Endothelial cell of umbilical vein (primary cell): ENCODE data around the gene ATRNL1.

Source experiments
- EZH2 ChIP-seq: IDR thresholded peaks from 2 replicates; pipeline ENCODE4 v1.6.1; 2012; ENCODE audit warnings: borderline replicate concordance, low read depth, mild to moderate bottlenecking, moderate library complexity, low read length, inconsistent platforms; ENCODE audit not compliant: severe bottlenecking
- MYC ChIP-seq: IDR thresholded peaks from one replicate; pipeline ENCODE4 v1.6.1; 2011; ENCODE audit warnings: mild to moderate bottlenecking, low read depth, low read length
- POLR2A ChIP-seq: IDR thresholded peaks from 2 replicates; pipeline ENCODE4 v1.6.1; 2012; ENCODE audit warnings: low read depth, mild to moderate bottlenecking, control low read depth, low read length
- POLR2AphosphoS5 ChIP-seq: IDR thresholded peaks from 2 replicates; pipeline ENCODE4 v1.6.1; 2012; ENCODE audit warnings: low read depth, mild to moderate bottlenecking, control low read depth, low read length, moderate library complexity; ENCODE audit not compliant: insufficient read depth
- TF ChIP-seq, protein P1 (sequence below), 2 donors: IDR thresholded peaks; 1 replicate in 1 of 2; 2 replicates in 1 of 2; pipeline ENCODE4 v1.5.1; 2011; ENCODE audit warnings: low read length in 2 of 2, mild to moderate bottlenecking in 2 of 2, moderate library complexity in 2 of 2, control low read depth in 1 of 2, inconsistent platforms in 1 of 2, low read depth in 1 of 2; ENCODE audit not compliant: insufficient read depth in 1 of 2; ENCODE audit errors: extremely low read depth in 1 of 2
- TF ChIP-seq, protein P2 (sequence below): IDR thresholded peaks from 2 replicates; pipeline ENCODE4 v1.6.1; 2011; ENCODE audit not compliant: insufficient read depth, insufficient read length

DNA sequence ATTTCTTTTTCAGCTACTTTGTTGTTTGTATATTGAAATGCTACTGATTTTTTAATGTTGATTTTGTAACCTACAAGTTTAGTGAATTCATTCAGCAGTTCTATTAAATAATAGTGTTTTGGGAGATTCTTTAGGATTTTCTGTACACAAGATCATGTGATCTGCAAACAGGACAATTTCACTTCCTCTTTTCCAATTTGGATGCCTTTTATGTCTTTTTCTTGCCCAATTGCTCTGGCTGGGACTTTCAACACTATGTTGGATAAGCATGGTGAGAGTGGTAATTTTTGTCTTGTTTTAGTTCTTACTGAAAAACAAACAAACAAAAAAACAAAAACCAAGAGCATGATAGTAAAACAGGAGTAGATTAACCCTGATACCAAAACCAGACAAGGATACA, 316.2 kb downstream of the ATRNL1 start:
- TF ChIP-seq, protein P1, sequence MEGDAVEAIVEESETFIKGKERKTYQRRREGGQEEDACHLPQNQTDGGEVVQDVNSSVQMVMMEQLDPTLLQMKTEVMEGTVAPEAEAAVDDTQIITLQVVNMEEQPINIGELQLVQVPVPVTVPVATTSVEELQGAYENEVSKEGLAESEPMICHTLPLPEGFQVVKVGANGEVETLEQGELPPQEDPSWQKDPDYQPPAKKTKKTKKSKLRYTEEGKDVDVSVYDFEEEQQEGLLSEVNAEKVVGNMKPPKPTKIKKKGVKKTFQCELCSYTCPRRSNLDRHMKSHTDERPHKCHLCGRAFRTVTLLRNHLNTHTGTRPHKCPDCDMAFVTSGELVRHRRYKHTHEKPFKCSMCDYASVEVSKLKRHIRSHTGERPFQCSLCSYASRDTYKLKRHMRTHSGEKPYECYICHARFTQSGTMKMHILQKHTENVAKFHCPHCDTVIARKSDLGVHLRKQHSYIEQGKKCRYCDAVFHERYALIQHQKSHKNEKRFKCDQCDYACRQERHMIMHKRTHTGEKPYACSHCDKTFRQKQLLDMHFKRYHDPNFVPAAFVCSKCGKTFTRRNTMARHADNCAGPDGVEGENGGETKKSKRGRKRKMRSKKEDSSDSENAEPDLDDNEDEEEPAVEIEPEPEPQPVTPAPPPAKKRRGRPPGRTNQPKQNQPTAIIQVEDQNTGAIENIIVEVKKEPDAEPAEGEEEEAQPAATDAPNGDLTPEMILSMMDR (IDR thresholded peaks at IDR 0.05; ENCODE audit: extremely low read depth in 1 of 2, insufficient read depth in 1 of 2, low read depth in 1 of 2, low read length in 2 of 2), result no peak
- TF ChIP-seq MYC (no peak), POLR2A (no peak), POLR2AphosphoS5 (no peak), EZH2 (no peak)
- TF ChIP-seq, protein P2, sequence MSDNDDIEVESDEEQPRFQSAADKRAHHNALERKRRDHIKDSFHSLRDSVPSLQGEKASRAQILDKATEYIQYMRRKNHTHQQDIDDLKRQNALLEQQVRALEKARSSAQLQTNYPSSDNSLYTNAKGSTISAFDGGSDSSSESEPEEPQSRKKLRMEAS, result no peak
